H1 (cell line): Measurements from ENCODE around the gene EPRS1. TPM values are rescaled to one million over a fixed set of nuclear protein-coding genes. Genes with fewer than 3 reads are reported as not detected.

Experiments used
- CTCF ChIA-PET: fragments of 300-600 bp; sonication (Branson Sonifier 250); formaldehyde crosslinking; loops from one replicate; lab custom pipeline; 2021; ENCODE audit not compliant: partially characterized antibody; lab: Charles Lee
- POLR2A ChIA-PET: fragments of 300-600 bp; sonication (Branson Sonifier 250); formaldehyde crosslinking; loops from one replicate; lab custom pipeline; 2021; ENCODE audit warnings: inconsistent platforms; ENCODE audit not compliant: partially characterized antibody; lab: Charles Lee
- DNase-seq, 2 experiments: peaks; one replicate each; pipeline versions ENCODE4 v3.0.0 to v3.0.0-alpha.2; 2010 to 2022; ENCODE audit warnings: low spot score in 2 of 2, low read depth in 1 of 2, mixed read lengths in 1 of 2
- FAIRE-seq: peaks from 2 replicates; lab custom pipeline; 2011; peaks lifted over from hg19 to GRCh38; lab: Jason Lieb, UNC
- H2AFZ ChIP-seq: 2 replicates; pipeline ENCODE4 v1.8.1; 2012; ENCODE audit warnings: low read length, inconsistent platforms
- H2AK5ac ChIP-seq: 2 replicates; pipeline ENCODE4 v1.6.1; 2013; ENCODE audit warnings: low read depth, low read length
- H2BK120ac ChIP-seq: replicated peaks from 2 replicates; pipeline ENCODE3; 2013; ENCODE audit warnings: low read depth, low read length, inconsistent platforms
- H2BK12ac ChIP-seq: 2 replicates; pipeline ENCODE4 v1.6.1; 2013; ENCODE audit warnings: low read depth, low read length
- H2BK15ac ChIP-seq: 2 replicates; pipeline ENCODE4 v1.6.1; 2013; ENCODE audit warnings: low read length
- H2BK20ac ChIP-seq: 2 replicates; pipeline ENCODE4 v1.6.1; 2013; ENCODE audit warnings: low read length
- H2BK5ac ChIP-seq: 2 replicates; pipeline ENCODE4 v1.6.1; 2013; ENCODE audit warnings: low read depth, low read length
- H3K14ac ChIP-seq: 2 replicates; pipeline ENCODE4 v1.6.1; 2013; ENCODE audit warnings: inconsistent platforms; ENCODE audit not compliant: insufficient read length
- H3K18ac ChIP-seq: 2 replicates; pipeline ENCODE4 v1.6.1; 2013; ENCODE audit warnings: low read length; ENCODE audit errors: extremely low read depth
- H3K23ac ChIP-seq: 2 replicates; pipeline ENCODE4 v1.6.1; 2013; ENCODE audit warnings: inconsistent platforms; ENCODE audit not compliant: insufficient read length
- H3K23me2 ChIP-seq: 2 replicates; pipeline ENCODE4 v1.6.1; 2013; ENCODE audit warnings: low read depth, low read length
- H3K27ac ChIP-seq: 2 replicates; pipeline ENCODE4 v1.6.1; 2011; ENCODE audit warnings: low read depth, low read length, inconsistent platforms
- H3K27me3 ChIP-seq, 4 experiments: replicated peaks in 1 of 4; 1 replicate in 1 of 4; 2 replicates in 3 of 4; pipeline versions ENCODE4 v1.6.1 to v1.8.1; 2011 to 2013; ENCODE audit warnings: low read length in 3 of 4, mild to moderate bottlenecking in 3 of 4, inconsistent platforms in 2 of 4, mixed read lengths in 2 of 4, moderate library complexity in 1 of 4; ENCODE audit not compliant: control insufficient read depth in 3 of 4, insufficient read depth in 3 of 4; ENCODE audit errors: extremely low read depth in 1 of 4
- H3K36me3 ChIP-seq, 4 experiments: 2 replicates each; pipeline versions ENCODE4 v1.6.1 to v1.8.1; 2011 to 2013; ENCODE audit warnings: mild to moderate bottlenecking in 4 of 4, low read length in 3 of 4, moderate library complexity in 2 of 4, control low read depth in 1 of 4, inconsistent platforms in 1 of 4; ENCODE audit not compliant: insufficient read depth in 4 of 4, control insufficient read depth in 2 of 4
- H3K4ac ChIP-seq: replicated peaks from 2 replicates; pipeline ENCODE3; 2013; ENCODE audit warnings: low read length, low read depth, mixed read lengths, inconsistent platforms; ENCODE audit not compliant: insufficient read length
- H3K4me1 ChIP-seq, 4 experiments: replicated peaks in 1 of 4; 1 replicate in 1 of 4; 2 replicates in 3 of 4; pipeline versions ENCODE4 v1.6.1 to v1.8.1; 2011 to 2013; ENCODE audit warnings: low read length in 3 of 4, inconsistent platforms in 2 of 4, mixed read lengths in 1 of 4; ENCODE audit not compliant: insufficient read depth in 4 of 4, control insufficient read depth in 3 of 4
- H3K4me2 ChIP-seq, 2 experiments: 2 replicates each; pipeline versions ENCODE4 v1.6.1 to v1.8.1; 2011 to 2013; ENCODE audit warnings: low read depth in 2 of 2, low read length in 2 of 2, control low read depth in 1 of 2, inconsistent platforms in 1 of 2, mild to moderate bottlenecking in 1 of 2; ENCODE audit not compliant: insufficient read depth in 1 of 2
- H3K4me3 ChIP-seq, 4 experiments: fragments of 200-600, 300-600 bp in 1 of 4; sonication (generic), shearing (Covaris generic), sonication (Bioruptor Twin) in 1 of 4; 2 replicates each; pipeline versions ENCODE4 v1.5.1 to v1.8.1; 2011 to 2016; ENCODE audit warnings: low read length in 4 of 4, low read depth in 3 of 4, control low read depth in 2 of 4, inconsistent platforms in 2 of 4, mild to moderate bottlenecking in 2 of 4, mixed read lengths in 1 of 4, moderate library complexity in 1 of 4; ENCODE audit not compliant: insufficient read depth in 2 of 4; ENCODE audit errors: extremely low read depth in 1 of 4
- H3K56ac ChIP-seq: replicated peaks from 2 replicates; pipeline ENCODE3; 2013; ENCODE audit warnings: low read depth, mild to moderate bottlenecking, mixed read lengths, low read length, inconsistent platforms; ENCODE audit not compliant: insufficient read length
- H3K79me1 ChIP-seq: 2 replicates; pipeline ENCODE4 v1.6.1; 2013; ENCODE audit warnings: low read depth, low read length, control low read depth
- H3K79me2 ChIP-seq, 2 experiments: 2 replicates each; pipeline versions ENCODE4 v1.6.1 to v1.8.1; 2012 to 2013; ENCODE audit warnings: low read length in 2 of 2, mild to moderate bottlenecking in 2 of 2, inconsistent platforms in 1 of 2; ENCODE audit not compliant: insufficient read depth in 2 of 2, control insufficient read depth in 1 of 2
- H3K9ac ChIP-seq, 4 experiments: replicated peaks in 1 of 4; 1 replicate in 1 of 4; 2 replicates in 3 of 4; pipeline versions ENCODE4 v1.6.1 to v1.8.1; 2011 to 2013; ENCODE audit warnings: low read depth in 3 of 4, low read length in 3 of 4, control low read depth in 2 of 4, mild to moderate bottlenecking in 2 of 4, moderate library complexity in 2 of 4, inconsistent platforms in 1 of 4; ENCODE audit errors: extremely low read depth in 1 of 4
- H3K9me3 ChIP-seq, 2 experiments: 2 replicates each; pipeline versions ENCODE4 v1.6.1 to v1.8.1; 2012 to 2013; ENCODE audit warnings: mild to moderate bottlenecking in 2 of 2, moderate library complexity in 2 of 2, control low read depth in 1 of 2, inconsistent platforms in 1 of 2, low read depth in 1 of 2, low read length in 1 of 2, mixed read lengths in 1 of 2; ENCODE audit not compliant: insufficient read depth in 2 of 2
- H4K20me1 ChIP-seq, 2 experiments: replicated peaks in 1 of 2; 2 replicates each; pipeline versions ENCODE3 to v1.8.1; 2011 to 2013; ENCODE audit warnings: inconsistent platforms in 2 of 2, low read length in 2 of 2, mild to moderate bottlenecking in 1 of 2; ENCODE audit not compliant: insufficient read depth in 2 of 2, control insufficient read depth in 1 of 2
- H4K5ac ChIP-seq: 2 replicates; pipeline ENCODE4 v1.6.1; 2013; ENCODE audit warnings: low read length, low read depth, mixed read lengths, inconsistent platforms; ENCODE audit not compliant: insufficient read length
- H4K8ac ChIP-seq: 2 replicates; pipeline ENCODE4 v1.8.0; 2013; ENCODE audit warnings: mild to moderate bottlenecking, moderate library complexity, low read length, inconsistent platforms; ENCODE audit not compliant: insufficient read depth; ENCODE audit errors: extremely low read depth
- H4K91ac ChIP-seq: replicated peaks from 2 replicates; pipeline ENCODE3; 2013; ENCODE audit warnings: low read length, mixed read lengths, inconsistent platforms; ENCODE audit not compliant: insufficient read length
- BRCA1 ChIP-seq: IDR thresholded peaks from 2 replicates; pipeline ENCODE4 v1.6.1; 2012; ENCODE audit warnings: low read depth, low read length, improper control_type of control experiment
- KDM4A ChIP-seq: IDR thresholded peaks from one replicate; pipeline ENCODE4 v1.7.1; 2012; ENCODE audit warnings: low read depth, mild to moderate bottlenecking, moderate library complexity, low read length, inconsistent platforms; ENCODE audit not compliant: severe bottlenecking
- SAP30 ChIP-seq: fragments of 300-600 bp; sonication (generic); IDR thresholded peaks from 2 replicates; pipeline ENCODE4 v1.7.1; 2012; ENCODE audit warnings: low read length, moderate library complexity, mild to moderate bottlenecking, inconsistent platforms; ENCODE audit not compliant: insufficient read depth, insufficient replicate concordance
- TCF12 ChIP-seq: IDR thresholded peaks from 2 replicates; pipeline ENCODE4 v1.6.1; 2011; ENCODE audit warnings: low read depth, mild to moderate bottlenecking, low read length
- USF2 ChIP-seq: IDR thresholded peaks from 2 replicates; pipeline ENCODE4 v1.6.1; 2011; ENCODE audit warnings: low read length, improper control_type of control experiment
- WGBS, 2 experiments: shearing (Covaris generic) in 1 of 2; methylation state at CpG; one replicate each; pipeline versions ENCODE4 v1.1.6 to v1.1.7; 2013 to 2015; ENCODE audit warnings: low lambda C conversion rate in 2 of 2, mixed read lengths in 2 of 2, inconsistent platforms in 1 of 2, low coverage in 1 of 2, missing lambda C conversion rate in 1 of 2; ENCODE audit not compliant: insufficient replicate concordance in 2 of 2, insufficient coverage in 1 of 2, insufficient read length in 1 of 2; ENCODE audit errors: extremely low coverage in 1 of 2, missing lambda C conversion rate in 1 of 2; 5-methylcytosine and 5-hydroxymethylcytosine counted together
- polyA plus RNA-seq, 7 experiments: library from polyadenylated mRNA; depleted of rRNA in 3 of 7; stranded (reverse) in 5 of 7; unstranded in 2 of 7; fragments of >200 nt in 5 of 7; fragments of 200-250 nt in 2 of 7; gene quantifications; 1 replicate in 5 of 7; 2 replicates in 1 of 7; 4 replicates in 1 of 7; pipeline versions ENCODE4 v1.2.1 to v1.2.3, GENCODE V29; 2011 to 2013; ENCODE audit warnings: missing spikeins in 2 of 7, mixed read lengths in 2 of 7
- total RNA-seq: library from RNA; stranded (reverse); fragmentation: NEBNext Ultra II Directional; extraction: Animal tissue kit (Norgen Biotek cat#: 25700); gene quantifications from 2 replicates; pipeline ENCODE4 v1.2.1, GENCODE V29; 2021

EPRS1 gene
- total and polyA plus RNA-seq, 2 of the 8 experiments (the other 6 are each of a cell fraction or from before 2014, with no cell fraction given), result 38.4 to 171 TPM

GRCh38 chr1:220067269-220068204 lies 21.2 kb upstream of the EPRS1 start:
- no peak overlapping the region for H3K23ac ChIP-seq
- H3K23me2 ChIP-seq, result no peaks in the 10 kb centered on the region
- no peak overlapping the region for H3K4me3 ChIP-seq
- H4K8ac ChIP-seq, result no peak overlapping the region
- WGBS, 2 experiments, result 84% methylated on average over 3 of the region's 3 CpGs; no CpG with 5 or more reads in 1 of the 2 experiments
- no peak overlapping the region for H2BK5ac ChIP-seq
- no peak overlapping the region for H2BK20ac ChIP-seq
- no peak for DNase-seq
- no peak overlapping the region for H3K4me2 ChIP-seq
- no peak overlapping the region for H3K27ac ChIP-seq
- ChIA-PET CTCF (interaction anchor here (1.1 to 2.7 kb wide), 5 partner anchors 18 to 709 kb away, joined by 3 to 11 read pairs (median 4); no protein-coding TSS in a partner anchor), POLR2A (no interaction called here)
- H3K4ac ChIP-seq, result no peak overlapping the region
- no peak overlapping the region for H3K14ac ChIP-seq
- H4K20me1 ChIP-seq, result no peaks in the 10 kb centered on the region
- no peaks in the 10 kb centered on the region for H3K27me3 ChIP-seq
- H3K79me1 ChIP-seq, result no peaks in the 10 kb centered on the region
- H3K79me2 ChIP-seq, result no peaks in the 10 kb centered on the region
- TF ChIP-seq KDM4A (no peak), TCF12 (no peak), USF2 (no peak), BRCA1 (no peak), SAP30 (no peak)
- H2AK5ac ChIP-seq, result no peak overlapping the region
- H3K36me3 ChIP-seq, result peaks cover 0 to 14% (median 1%) of the 10 kb centered on the region in 4 experiments; a peak in 4 of 8 replicates
- H3K56ac ChIP-seq, result no peak overlapping the region
- no peak overlapping the region for H2AFZ ChIP-seq
- H2BK15ac ChIP-seq, result no peak overlapping the region
- FAIRE-seq, result no peak
- no peak overlapping the region for H4K5ac ChIP-seq
- H3K9ac ChIP-seq, result no peak overlapping the region
- no peak overlapping the region for H2BK120ac ChIP-seq
- no peak overlapping the region for H2BK12ac ChIP-seq
- H3K9me3 ChIP-seq, result no peaks in the 10 kb centered on the region
- no peaks in the 10 kb centered on the region for H3K4me1 ChIP-seq
- no peak overlapping the region for H4K91ac ChIP-seq
- H3K18ac ChIP-seq, result no peak overlapping the region
